Measurements from ENCODE around the gene WDR44.

- TF ChIP-seq CTCF (IDR thresholded peaks at IDR 0.05; ENCODE audit: insufficient read depth, low read length) (no peak), POLR2AphosphoS5 (IDR thresholded peaks at IDR 0.05; ENCODE audit: low read depth) (no peak), SPI1 (IDR thresholded peaks at IDR 0.05; ENCODE audit: borderline replicate concordance, low read depth) (no peak), GABPA (IDR thresholded peaks at IDR 0.05; ENCODE audit: low read depth) (no peak)
- TF ChIP-seq, protein P1, sequence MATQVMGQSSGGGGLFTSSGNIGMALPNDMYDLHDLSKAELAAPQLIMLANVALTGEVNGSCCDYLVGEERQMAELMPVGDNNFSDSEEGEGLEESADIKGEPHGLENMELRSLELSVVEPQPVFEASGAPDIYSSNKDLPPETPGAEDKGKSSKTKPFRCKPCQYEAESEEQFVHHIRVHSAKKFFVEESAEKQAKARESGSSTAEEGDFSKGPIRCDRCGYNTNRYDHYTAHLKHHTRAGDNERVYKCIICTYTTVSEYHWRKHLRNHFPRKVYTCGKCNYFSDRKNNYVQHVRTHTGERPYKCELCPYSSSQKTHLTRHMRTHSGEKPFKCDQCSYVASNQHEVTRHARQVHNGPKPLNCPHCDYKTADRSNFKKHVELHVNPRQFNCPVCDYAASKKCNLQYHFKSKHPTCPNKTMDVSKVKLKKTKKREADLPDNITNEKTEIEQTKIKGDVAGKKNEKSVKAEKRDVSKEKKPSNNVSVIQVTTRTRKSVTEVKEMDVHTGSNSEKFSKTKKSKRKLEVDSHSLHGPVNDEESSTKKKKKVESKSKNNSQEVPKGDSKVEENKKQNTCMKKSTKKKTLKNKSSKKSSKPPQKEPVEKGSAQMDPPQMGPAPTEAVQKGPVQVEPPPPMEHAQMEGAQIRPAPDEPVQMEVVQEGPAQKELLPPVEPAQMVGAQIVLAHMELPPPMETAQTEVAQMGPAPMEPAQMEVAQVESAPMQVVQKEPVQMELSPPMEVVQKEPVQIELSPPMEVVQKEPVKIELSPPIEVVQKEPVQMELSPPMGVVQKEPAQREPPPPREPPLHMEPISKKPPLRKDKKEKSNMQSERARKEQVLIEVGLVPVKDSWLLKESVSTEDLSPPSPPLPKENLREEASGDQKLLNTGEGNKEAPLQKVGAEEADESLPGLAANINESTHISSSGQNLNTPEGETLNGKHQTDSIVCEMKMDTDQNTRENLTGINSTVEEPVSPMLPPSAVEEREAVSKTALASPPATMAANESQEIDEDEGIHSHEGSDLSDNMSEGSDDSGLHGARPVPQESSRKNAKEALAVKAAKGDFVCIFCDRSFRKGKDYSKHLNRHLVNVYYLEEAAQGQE (IDR thresholded peaks at IDR 0.05; ENCODE audit: insufficient replicate concordance, low read depth), result no peak
Observed at GRCh38 chrX:118368398-118368797, 22.5 kb downstream of the WDR44 start.
